WTC11 (cell line): ENCODE measurements around the gene GOLGA6L7. TPM values are rescaled to one million over a fixed set of nuclear protein-coding genes. Genes with fewer than 3 reads are reported as not detected.

ENCODE experiments used
- ATAC-seq: fragments of 200-7000 bp; cut with Tn5 transposase; 2 replicates; pipeline ENCODE4 v1.10.0; 2021; ENCODE audit warnings: mild to moderate bottlenecking, moderate library complexity
- CTCF ChIA-PET: fragments of 300-600 bp; sonication (Branson Sonifier 250); formaldehyde crosslinking; loops from one replicate; lab custom pipeline; 2021; ENCODE audit warnings: antibody characterized with exemption; lab: Charles Lee
- POLR2A ChIA-PET: fragments of 350-600 bp; sonication (Branson Sonifier 250); formaldehyde crosslinking; loops from one replicate; lab custom pipeline; 2021; ENCODE audit warnings: antibody characterized with exemption; lab: Charles Lee
- DNase-seq: peaks from one replicate; pipeline ENCODE4 v3.0.0; 2021; ENCODE audit warnings: low spot score
- H3K27ac Mint-ChIP-seq: 2 replicates; pipeline ENCODE4 v1.8.0; 2021; ENCODE audit warnings: mixed read lengths
- H3K27me3 Mint-ChIP-seq: 2 replicates; pipeline ENCODE4 v1.8.0; 2021; ENCODE audit warnings: low read depth, mild to moderate bottlenecking, moderate library complexity, mixed read lengths
- H3K36me3 Mint-ChIP-seq: 2 replicates; pipeline ENCODE4 v1.8.0; 2021; ENCODE audit warnings: mixed read lengths
- H3K4me1 Mint-ChIP-seq: 2 replicates; pipeline ENCODE4 v1.8.0; 2022; ENCODE audit warnings: mixed read lengths
- H3K4me3 Mint-ChIP-seq: 2 replicates; pipeline ENCODE4 v1.8.0; 2021; ENCODE audit warnings: mild to moderate bottlenecking, moderate library complexity, mixed read lengths
- H3K9me3 Mint-ChIP-seq: 2 replicates; pipeline ENCODE4 v1.8.0; 2021; ENCODE audit warnings: mixed read lengths
- E2F5 ChIP-seq: sonication (generic); formaldehyde crosslinking; IDR thresholded peaks from 2 replicates; pipeline ENCODE4 v1.8.1; 2022; ENCODE audit warnings: mild to moderate bottlenecking, moderate library complexity, missing genetic modification reagents
- EMX1 ChIP-seq: fragments of 250-450 bp; sonication (Bioruptor Pico); IDR thresholded peaks from 2 replicates; pipeline ENCODE4 v1.8.0; 2021; ENCODE audit warnings: mild to moderate bottlenecking
- ERG ChIP-seq: fragments of 250-450 bp; sonication (Bioruptor Pico); IDR thresholded peaks from 2 replicates; pipeline ENCODE4 v1.8.0; 2021; ENCODE audit warnings: mild to moderate bottlenecking
- HMGA2 ChIP-seq: fragments of 250-450 bp; sonication (Bioruptor Pico); IDR thresholded peaks from 2 replicates; pipeline ENCODE4 v1.4.0; 2021; ENCODE audit warnings: mild to moderate bottlenecking, moderate library complexity
- IRF2 ChIP-seq: sonication (generic); formaldehyde crosslinking; IDR thresholded peaks from 2 replicates; pipeline ENCODE4 v1.8.0; 2022; ENCODE audit warnings: low read depth, missing genetic modification reagents, borderline replicate concordance
- MYBL2 ChIP-seq: sonication (generic); formaldehyde crosslinking; IDR thresholded peaks from 2 replicates; pipeline ENCODE4 v1.8.1; 2023; ENCODE audit warnings: mild to moderate bottlenecking, moderate library complexity, missing genetic modification reagents
- NFATC4 ChIP-seq: fragments of 250-450 bp; sonication (Bioruptor Pico); IDR thresholded peaks from 2 replicates; pipeline ENCODE4 v1.9.0; 2021; ENCODE audit warnings: mild to moderate bottlenecking
- ZNF263 ChIP-seq: sonication (generic); formaldehyde crosslinking; IDR thresholded peaks from 2 replicates; pipeline ENCODE4 v1.8.1; 2022; ENCODE audit warnings: low read depth, mild to moderate bottlenecking, moderate library complexity, missing genetic modification reagents
- ZNF416 ChIP-seq: fragments of 250-450 bp; sonication (Bioruptor Pico); IDR thresholded peaks from 2 replicates; pipeline ENCODE4 v1.9.0; 2021; ENCODE audit warnings: mild to moderate bottlenecking, inconsistent platforms
- ZNF423 ChIP-seq: fragments of 250-450 bp; sonication (Bioruptor Pico); IDR thresholded peaks from 2 replicates; pipeline ENCODE4 v2.1.2; 2022; ENCODE audit warnings: mild to moderate bottlenecking, moderate library complexity
- ZNF532 ChIP-seq: fragments of 250-450 bp; sonication (Bioruptor Pico); IDR thresholded peaks from 2 replicates; pipeline ENCODE4 v1.9.0; 2021; ENCODE audit warnings: mild to moderate bottlenecking, borderline replicate concordance
- ZNF671 ChIP-seq: fragments of 250-450 bp; sonication (Bioruptor Pico); IDR thresholded peaks from 2 replicates; pipeline ENCODE4 v1.8.0; 2021; ENCODE audit warnings: mild to moderate bottlenecking
- total RNA-seq: library from RNA; stranded (reverse); gene quantifications from 3 replicates; pipeline ENCODE4 v1.2.3, GENCODE V29; 2021
- TF ChIP-seq, protein P1 (sequence below): sonication (generic); formaldehyde crosslinking; conservative IDR thresholded peaks from 2 replicates; pipeline ENCODE4 v1.8.1; 2023; ENCODE audit warnings: mild to moderate bottlenecking, low read depth, missing genetic modification reagents, moderate library complexity
- TF ChIP-seq, protein P2 (sequence below): fragments of 250-450 bp; sonication (Bioruptor Pico); IDR thresholded peaks from 2 replicates; pipeline ENCODE4 v1.9.0; 2021; ENCODE audit warnings: mild to moderate bottlenecking
- TF ChIP-seq, protein P3 (sequence below): sonication (generic); formaldehyde crosslinking; conservative IDR thresholded peaks from 2 replicates; pipeline ENCODE4 v1.8.1; 2022; ENCODE audit warnings: mild to moderate bottlenecking, missing genetic modification reagents
- TF ChIP-seq, protein P4 (sequence below): sonication (generic); formaldehyde crosslinking; IDR thresholded peaks from 2 replicates; pipeline ENCODE4 v1.8.0; 2023; ENCODE audit warnings: mild to moderate bottlenecking, missing genetic modification reagents

GOLGA6L7 gene
- total RNA-seq, 1 experiment from 2014 or later, result not detected

DNA sequence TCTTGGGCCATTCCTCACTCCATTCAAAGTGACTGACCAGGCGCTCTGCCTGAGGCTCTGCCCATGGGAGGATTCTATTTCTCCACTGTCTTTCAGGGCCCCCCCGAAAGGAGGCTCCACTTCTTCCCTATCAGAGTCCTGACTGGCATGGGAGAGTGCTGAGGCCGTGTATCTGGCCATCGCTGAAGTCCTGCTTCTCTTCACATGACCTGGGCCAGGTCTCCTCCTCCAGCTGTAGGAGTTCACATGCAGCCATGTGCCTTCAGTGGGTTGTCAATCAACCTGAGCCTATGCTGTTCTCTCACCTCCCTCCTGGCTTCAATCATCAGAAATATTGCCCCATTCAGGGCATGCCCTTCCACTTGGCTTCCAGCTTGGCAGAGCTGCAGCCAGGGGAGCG lies 24.6 kb upstream of the GOLGA6L7 start:
- Mint-ChIP-seq H3K9me3 (peaks cover 16% of the 10 kb centered on the region), H3K36me3 (no peaks in the 10 kb centered on the region; the same call in 1 of the 2 replicates), H3K27me3 (peaks cover 23% of the 10 kb centered on the region)
- no peak for ATAC-seq
- CTCF ChIA-PET, result no interaction called here
- POLR2A ChIA-PET, result no interaction called here
- TF ChIP-seq ZNF671 (no peak), IRF2 (CRISPR knock-in tag) (no peak), MYBL2 (no peak), ZNF263 (CRISPR knock-in tag) (no peak), ZNF416 (CRISPR knock-in tag) (no peak), ZNF532 (CRISPR knock-in tag) (no peak)
- TF ChIP-seq, all 79 proteins: peak for 0
- Mint-ChIP-seq H3K4me3 (no peak overlapping the region), H3K4me1 (peaks cover 13% of the 10 kb centered on the region), H3K27ac (no peak overlapping the region)
- no peak for DNase-seq

GRCh38 chr15:28871168-28871567 lies 22.7 kb upstream of the GOLGA6L7 start:
- Mint-ChIP-seq H3K27ac (no peak overlapping the region), H3K9me3 (peaks cover 18% of the 10 kb centered on the region), H3K4me1 (peaks cover 7% of the 10 kb centered on the region), H3K27me3 (peaks cover 13% of the 10 kb centered on the region), H3K36me3 (no peaks in the 10 kb centered on the region; the same call in 1 of the 2 replicates), H3K4me3 (no peak overlapping the region)
- ChIA-PET POLR2A (no interaction called here), CTCF (no interaction called here)
- no peak for DNase-seq
- no peak for ATAC-seq
- TF ChIP-seq EMX1 (CRISPR knock-in tag), result no peak
- TF ChIP-seq, protein P1, sequence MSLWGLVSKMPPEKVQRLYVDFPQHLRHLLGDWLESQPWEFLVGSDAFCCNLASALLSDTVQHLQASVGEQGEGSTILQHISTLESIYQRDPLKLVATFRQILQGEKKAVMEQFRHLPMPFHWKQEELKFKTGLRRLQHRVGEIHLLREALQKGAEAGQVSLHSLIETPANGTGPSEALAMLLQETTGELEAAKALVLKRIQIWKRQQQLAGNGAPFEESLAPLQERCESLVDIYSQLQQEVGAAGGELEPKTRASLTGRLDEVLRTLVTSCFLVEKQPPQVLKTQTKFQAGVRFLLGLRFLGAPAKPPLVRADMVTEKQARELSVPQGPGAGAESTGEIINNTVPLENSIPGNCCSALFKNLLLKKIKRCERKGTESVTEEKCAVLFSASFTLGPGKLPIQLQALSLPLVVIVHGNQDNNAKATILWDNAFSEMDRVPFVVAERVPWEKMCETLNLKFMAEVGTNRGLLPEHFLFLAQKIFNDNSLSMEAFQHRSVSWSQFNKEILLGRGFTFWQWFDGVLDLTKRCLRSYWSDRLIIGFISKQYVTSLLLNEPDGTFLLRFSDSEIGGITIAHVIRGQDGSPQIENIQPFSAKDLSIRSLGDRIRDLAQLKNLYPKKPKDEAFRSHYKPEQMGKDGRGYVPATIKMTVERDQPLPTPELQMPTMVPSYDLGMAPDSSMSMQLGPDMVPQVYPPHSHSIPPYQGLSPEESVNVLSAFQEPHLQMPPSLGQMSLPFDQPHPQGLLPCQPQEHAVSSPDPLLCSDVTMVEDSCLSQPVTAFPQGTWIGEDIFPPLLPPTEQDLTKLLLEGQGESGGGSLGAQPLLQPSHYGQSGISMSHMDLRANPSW, result no peak
- no peak for TF ChIP-seq ERG (CRISPR knock-in tag)
- TF ChIP-seq, protein P2, sequence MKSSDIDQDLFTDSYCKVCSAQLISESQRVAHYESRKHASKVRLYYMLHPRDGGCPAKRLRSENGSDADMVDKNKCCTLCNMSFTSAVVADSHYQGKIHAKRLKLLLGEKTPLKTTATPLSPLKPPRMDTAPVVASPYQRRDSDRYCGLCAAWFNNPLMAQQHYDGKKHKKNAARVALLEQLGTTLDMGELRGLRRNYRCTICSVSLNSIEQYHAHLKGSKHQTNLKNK (CRISPR knock-in tag), result no peak
- TF ChIP-seq, protein P3, sequence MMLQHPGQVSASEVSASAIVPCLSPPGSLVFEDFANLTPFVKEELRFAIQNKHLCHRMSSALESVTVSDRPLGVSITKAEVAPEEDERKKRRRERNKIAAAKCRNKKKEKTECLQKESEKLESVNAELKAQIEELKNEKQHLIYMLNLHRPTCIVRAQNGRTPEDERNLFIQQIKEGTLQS (CRISPR knock-in tag), result no peak
- no peak for TF ChIP-seq ZNF423 (CRISPR knock-in tag)
- no peak for TF ChIP-seq E2F5
- TF ChIP-seq, protein P4, sequence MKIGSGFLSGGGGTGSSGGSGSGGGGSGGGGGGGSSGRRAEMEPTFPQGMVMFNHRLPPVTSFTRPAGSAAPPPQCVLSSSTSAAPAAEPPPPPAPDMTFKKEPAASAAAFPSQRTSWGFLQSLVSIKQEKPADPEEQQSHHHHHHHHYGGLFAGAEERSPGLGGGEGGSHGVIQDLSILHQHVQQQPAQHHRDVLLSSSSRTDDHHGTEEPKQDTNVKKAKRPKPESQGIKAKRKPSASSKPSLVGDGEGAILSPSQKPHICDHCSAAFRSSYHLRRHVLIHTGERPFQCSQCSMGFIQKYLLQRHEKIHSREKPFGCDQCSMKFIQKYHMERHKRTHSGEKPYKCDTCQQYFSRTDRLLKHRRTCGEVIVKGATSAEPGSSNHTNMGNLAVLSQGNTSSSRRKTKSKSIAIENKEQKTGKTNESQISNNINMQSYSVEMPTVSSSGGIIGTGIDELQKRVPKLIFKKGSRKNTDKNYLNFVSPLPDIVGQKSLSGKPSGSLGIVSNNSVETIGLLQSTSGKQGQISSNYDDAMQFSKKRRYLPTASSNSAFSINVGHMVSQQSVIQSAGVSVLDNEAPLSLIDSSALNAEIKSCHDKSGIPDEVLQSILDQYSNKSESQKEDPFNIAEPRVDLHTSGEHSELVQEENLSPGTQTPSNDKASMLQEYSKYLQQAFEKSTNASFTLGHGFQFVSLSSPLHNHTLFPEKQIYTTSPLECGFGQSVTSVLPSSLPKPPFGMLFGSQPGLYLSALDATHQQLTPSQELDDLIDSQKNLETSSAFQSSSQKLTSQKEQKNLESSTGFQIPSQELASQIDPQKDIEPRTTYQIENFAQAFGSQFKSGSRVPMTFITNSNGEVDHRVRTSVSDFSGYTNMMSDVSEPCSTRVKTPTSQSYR (CRISPR knock-in tag), result no peak
- no peak for TF ChIP-seq HMGA2 (CRISPR knock-in tag)
- no peak for TF ChIP-seq NFATC4 (CRISPR knock-in tag)
